Trophoblast cell (in vitro differentiated cells and primary cell): ENCODE measurements around the gene GET4.

Source experiments
- DNase-seq, 2 donors: peaks; one replicate each; pipeline ENCODE4 v3.0.0-alpha.2; 2016
- H2AFZ ChIP-seq: 2 replicates; pipeline ENCODE4 v1.6.1; 2013; ENCODE audit warnings: low read length, moderate library complexity, mild to moderate bottlenecking; ENCODE audit not compliant: insufficient read depth, poor library complexity
- H2AK5ac ChIP-seq: 2 replicates; pipeline ENCODE4 v1.6.1; 2013; ENCODE audit warnings: mild to moderate bottlenecking, low read length
- H2BK120ac ChIP-seq: 2 replicates; pipeline ENCODE4 v1.6.1; 2013; ENCODE audit warnings: low read length, mild to moderate bottlenecking, moderate library complexity; ENCODE audit not compliant: insufficient read depth, poor library complexity
- H2BK12ac ChIP-seq: 2 replicates; pipeline ENCODE4 v1.6.1; 2013; ENCODE audit warnings: mild to moderate bottlenecking, low read length, moderate library complexity
- H2BK5ac ChIP-seq: 2 replicates; pipeline ENCODE4 v1.6.1; 2013; ENCODE audit warnings: low read length, low read depth, moderate library complexity, mild to moderate bottlenecking; ENCODE audit not compliant: poor library complexity
- H3K14ac ChIP-seq: 2 replicates; pipeline ENCODE4 v1.6.1; 2013; ENCODE audit warnings: mild to moderate bottlenecking, low read length
- H3K18ac ChIP-seq: 2 replicates; pipeline ENCODE4 v1.6.1; 2013; ENCODE audit warnings: mild to moderate bottlenecking, low read length
- H3K23ac ChIP-seq: 2 replicates; pipeline ENCODE4 v1.6.1; 2013; ENCODE audit warnings: low read length
- H3K27ac ChIP-seq: 2 replicates; pipeline ENCODE4 v1.5.1; 2013; ENCODE audit warnings: low read depth, mild to moderate bottlenecking, inconsistent platforms, low read length, moderate library complexity
- H3K27me3 ChIP-seq: 2 replicates; pipeline ENCODE4 v1.6.1; 2013; ENCODE audit warnings: inconsistent platforms, mild to moderate bottlenecking, low read length, moderate library complexity; ENCODE audit not compliant: insufficient read depth
- H3K36me3 ChIP-seq, 2 experiments: 1 replicate in 1 of 2; 2 replicates in 1 of 2; pipeline ENCODE4 v1.6.1; 2013; ENCODE audit warnings: low read length in 2 of 2, mild to moderate bottlenecking in 2 of 2, moderate library complexity in 1 of 2; ENCODE audit not compliant: insufficient read depth in 2 of 2, control insufficient read depth in 1 of 2
- H3K4ac ChIP-seq: 2 replicates; pipeline ENCODE4 v1.6.1; 2013; ENCODE audit warnings: low read depth, mild to moderate bottlenecking, low read length, moderate library complexity
- H3K4me1 ChIP-seq, 2 experiments: 1 replicate in 1 of 2; 2 replicates in 1 of 2; pipeline ENCODE4 v1.6.1; 2013; ENCODE audit warnings: low read length in 2 of 2, mild to moderate bottlenecking in 2 of 2, moderate library complexity in 1 of 2; ENCODE audit not compliant: insufficient read depth in 2 of 2, control insufficient read depth in 1 of 2
- H3K4me2 ChIP-seq: 2 replicates; pipeline ENCODE4 v1.6.1; 2013; ENCODE audit warnings: inconsistent platforms, mild to moderate bottlenecking, low read length, moderate library complexity
- H3K4me3 ChIP-seq: 2 replicates; pipeline ENCODE4 v1.5.1; 2013; ENCODE audit warnings: mild to moderate bottlenecking, low read depth, low read length, inconsistent platforms
- H3K79me1 ChIP-seq: one replicate; pipeline ENCODE4 v1.6.1; 2013; ENCODE audit warnings: low read length
- H3K79me2 ChIP-seq: 2 replicates; pipeline ENCODE4 v1.6.1; 2013; ENCODE audit warnings: low read length, mild to moderate bottlenecking; ENCODE audit not compliant: control insufficient read depth, insufficient read depth, poor library complexity
- H3K9ac ChIP-seq: 2 replicates; pipeline ENCODE4 v1.6.1; 2013; ENCODE audit warnings: mild to moderate bottlenecking, low read length
- H3K9me3 ChIP-seq: 2 replicates; pipeline ENCODE4 v1.6.1; 2013; ENCODE audit warnings: low read depth, mild to moderate bottlenecking, control low read depth, inconsistent platforms, low read length; ENCODE audit not compliant: insufficient read depth
- H4K12ac ChIP-seq: 2 replicates; pipeline ENCODE4 v1.6.1; 2013; ENCODE audit warnings: low read depth, mild to moderate bottlenecking, low read length, moderate library complexity
- H4K8ac ChIP-seq: 2 replicates; pipeline ENCODE4 v1.6.1; 2013; ENCODE audit warnings: low read depth, mild to moderate bottlenecking, low read length, moderate library complexity
- H4K91ac ChIP-seq: one replicate; pipeline ENCODE4 v1.6.1; 2013; ENCODE audit warnings: low read depth, mild to moderate bottlenecking, low read length, moderate library complexity
- WGBS: extraction: QIAGEN DNeasy Blood & Tissue Kit; methylation state at CpG from one replicate; pipeline ENCODE4 v1.1.7; 2013; ENCODE audit warnings: missing lambda C conversion rate; ENCODE audit not compliant: insufficient read length, insufficient coverage; ENCODE audit errors: extremely low coverage; 5-methylcytosine and 5-hydroxymethylcytosine counted together

GET4 gene

DNA sequence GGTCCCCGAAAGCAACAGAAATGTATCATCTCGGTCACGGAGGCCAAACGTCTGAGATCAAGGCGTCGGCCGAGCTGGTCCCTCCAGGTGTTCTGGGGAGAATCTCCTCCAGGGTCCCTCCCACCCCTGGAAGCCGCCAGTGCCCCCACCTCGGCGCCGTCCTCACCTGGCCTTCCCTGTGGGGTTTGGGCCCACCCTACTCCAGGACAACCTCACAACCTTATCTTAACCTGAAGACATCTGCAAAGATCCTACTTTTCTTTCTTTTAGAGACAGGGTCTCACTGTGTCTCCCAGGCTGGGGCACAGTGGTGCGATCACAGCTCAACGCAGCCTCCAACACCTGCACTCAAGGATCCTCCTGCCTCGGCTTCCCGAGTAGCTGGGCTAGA, 44.7 kb downstream of the GET4 start:
- whole genome bisulfite sequencing = no CpG with 5 or more reads among the region's 15 CpGs
- Histone ChIP-seq H3K4me1 (peaks cover 2 to 6% of the 10 kb centered on the region in 2 experiments), H3K9ac (no peak overlapping the region), H2BK5ac (no peak overlapping the region), H3K18ac (no peak overlapping the region), H3K4ac (no peak overlapping the region), H2BK120ac (no peak overlapping the region), H2AK5ac (no peak overlapping the region), H3K14ac (no peak overlapping the region), H2AFZ (no peak overlapping the region), H3K23ac (no peak overlapping the region), H3K27ac (no peak overlapping the region), H3K9me3 (no peaks in the 10 kb centered on the region), H2BK12ac (no peak overlapping the region), H4K12ac (no peak overlapping the region), H3K36me3 (no peaks in the 10 kb centered on the region), H3K4me2 (no peak overlapping the region), H3K27me3 (no peaks in the 10 kb centered on the region), H4K91ac (no peak overlapping the region), H3K4me3 (no peak overlapping the region), H3K79me2 (no peaks in the 10 kb centered on the region), H4K8ac (no peak overlapping the region), H3K79me1 (no peaks in the 10 kb centered on the region)
- DNase-seq = no peak

DNA sequence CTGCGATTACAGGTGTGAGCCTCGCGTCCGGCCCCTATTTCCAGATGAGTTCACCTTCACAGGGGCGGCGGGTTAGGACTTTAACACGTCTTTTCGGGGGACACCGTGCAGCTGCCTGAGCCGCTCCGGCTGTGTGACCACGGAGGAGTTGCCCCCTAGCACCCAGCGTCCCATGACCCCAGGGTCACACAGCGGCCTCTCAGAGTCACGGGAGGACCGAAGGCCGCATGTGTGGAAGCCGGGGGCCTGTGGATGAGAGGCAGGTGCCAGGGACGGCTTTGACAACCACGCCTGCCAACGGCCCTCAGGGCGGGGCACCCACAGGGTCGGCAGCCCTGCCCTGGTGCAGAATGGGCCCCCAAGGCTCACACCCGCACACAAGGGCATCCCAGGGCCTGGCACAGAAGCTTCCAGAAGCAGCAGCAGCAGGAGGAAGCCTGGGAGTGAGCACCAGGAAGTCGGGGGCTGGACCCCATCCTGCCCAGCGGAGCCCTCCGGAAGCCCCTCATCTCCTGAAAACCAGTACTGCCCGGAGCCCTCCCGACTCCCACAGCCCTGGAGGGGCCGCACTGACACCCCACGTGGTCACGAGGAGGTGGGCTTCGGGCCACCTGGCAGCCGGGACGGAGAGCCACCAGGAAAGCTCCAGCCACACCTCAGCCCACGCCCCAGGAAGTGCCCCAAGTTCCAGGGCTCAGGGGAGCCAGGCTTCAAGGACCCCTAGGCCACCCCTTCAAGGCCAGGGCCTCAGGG, 45.4 kb downstream of the GET4 start:
- Histone ChIP-seq H3K18ac (no peak overlapping the region), H2AFZ (no peak overlapping the region), H2BK5ac (no peak overlapping the region), H4K12ac (no peak overlapping the region), H3K4me2 (no peak overlapping the region), H4K91ac (no peak overlapping the region), H3K79me2 (no peaks in the 10 kb centered on the region), H3K27me3 (no peaks in the 10 kb centered on the region), H3K4me3 (no peak overlapping the region), H3K36me3 (no peaks in the 10 kb centered on the region), H3K23ac (no peak overlapping the region), H3K9me3 (no peaks in the 10 kb centered on the region), H3K14ac (no peak overlapping the region), H3K4ac (no peak overlapping the region), H2BK12ac (no peak overlapping the region), H4K8ac (no peak overlapping the region), H3K79me1 (no peaks in the 10 kb centered on the region), H2AK5ac (no peak overlapping the region), H3K27ac (no peak overlapping the region), H2BK120ac (no peak overlapping the region), H3K4me1 (peaks cover 2 to 6% of the 10 kb centered on the region in 2 experiments), H3K9ac (no peak overlapping the region)
- no peak for DNase-seq
- no CpG with 5 or more reads among the region's 36 CpGs for WGBS

DNA sequence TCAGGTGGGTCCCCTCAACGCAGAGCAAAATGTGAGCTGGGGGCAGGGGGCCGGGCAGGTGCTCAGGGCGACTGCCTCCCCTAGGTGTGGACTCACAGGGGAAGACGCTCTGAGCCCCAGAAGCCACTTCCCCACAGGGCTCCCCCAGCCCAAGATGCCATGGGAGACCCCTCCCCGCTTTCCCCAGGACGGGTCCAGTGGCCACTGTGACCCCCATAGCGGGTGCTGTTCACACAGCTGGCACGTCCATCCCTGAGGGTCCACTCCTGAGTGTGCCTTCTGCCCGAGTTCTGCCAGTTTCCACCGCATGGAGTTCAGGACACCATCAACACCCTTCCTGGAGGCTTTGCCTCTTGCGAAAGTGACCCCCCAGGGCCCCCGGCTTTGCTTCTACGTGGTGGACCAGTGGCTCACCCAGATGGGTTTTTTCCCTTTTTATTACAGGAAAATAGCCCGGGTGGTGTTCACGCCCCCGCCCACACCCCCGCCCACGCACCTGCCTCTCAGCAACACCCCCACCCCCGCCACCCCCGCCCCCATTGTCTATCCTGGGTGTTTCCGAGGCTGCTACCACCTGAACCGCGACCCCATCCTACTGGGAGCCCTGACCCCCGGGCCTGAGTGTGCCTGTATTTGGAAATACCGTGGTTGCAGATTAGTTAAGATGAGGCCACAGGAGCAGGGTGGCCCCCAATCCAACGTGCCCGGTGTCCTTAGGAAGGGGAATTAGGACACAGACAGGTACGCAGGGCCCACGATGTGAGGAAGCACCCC, 46.2 kb downstream of the GET4 start:
- no peak overlapping the region for H2BK120ac ChIP-seq
- no peak overlapping the region for H3K4me2 ChIP-seq
- WGBS = no CpG with 5 or more reads among the region's 29 CpGs
- no peaks in the 10 kb centered on the region for H3K27me3 ChIP-seq
- no peak overlapping the region for H2AK5ac ChIP-seq
- H4K91ac ChIP-seq = no peak overlapping the region
- H2AFZ ChIP-seq = no peak overlapping the region
- no peaks in the 10 kb centered on the region for H3K79me1 ChIP-seq
- H3K14ac ChIP-seq = no peak overlapping the region
- no peak overlapping the region for H4K12ac ChIP-seq
- H3K9me3 ChIP-seq = no peaks in the 10 kb centered on the region
- no peak overlapping the region for H3K9ac ChIP-seq
- no peak overlapping the region for H2BK12ac ChIP-seq
- no peak overlapping the region for H3K4me3 ChIP-seq
- H3K4me1 ChIP-seq = peaks cover 2 to 6% of the 10 kb centered on the region in 2 experiments
- H3K27ac ChIP-seq = no peak overlapping the region
- DNase-seq = no peak
- H4K8ac ChIP-seq = no peak overlapping the region
- H2BK5ac ChIP-seq = no peak overlapping the region
- no peak overlapping the region for H3K4ac ChIP-seq
- H3K23ac ChIP-seq = no peak overlapping the region
- H3K36me3 ChIP-seq = no peaks in the 10 kb centered on the region
- no peaks in the 10 kb centered on the region for H3K79me2 ChIP-seq
- H3K18ac ChIP-seq = no peak overlapping the region

DNA sequence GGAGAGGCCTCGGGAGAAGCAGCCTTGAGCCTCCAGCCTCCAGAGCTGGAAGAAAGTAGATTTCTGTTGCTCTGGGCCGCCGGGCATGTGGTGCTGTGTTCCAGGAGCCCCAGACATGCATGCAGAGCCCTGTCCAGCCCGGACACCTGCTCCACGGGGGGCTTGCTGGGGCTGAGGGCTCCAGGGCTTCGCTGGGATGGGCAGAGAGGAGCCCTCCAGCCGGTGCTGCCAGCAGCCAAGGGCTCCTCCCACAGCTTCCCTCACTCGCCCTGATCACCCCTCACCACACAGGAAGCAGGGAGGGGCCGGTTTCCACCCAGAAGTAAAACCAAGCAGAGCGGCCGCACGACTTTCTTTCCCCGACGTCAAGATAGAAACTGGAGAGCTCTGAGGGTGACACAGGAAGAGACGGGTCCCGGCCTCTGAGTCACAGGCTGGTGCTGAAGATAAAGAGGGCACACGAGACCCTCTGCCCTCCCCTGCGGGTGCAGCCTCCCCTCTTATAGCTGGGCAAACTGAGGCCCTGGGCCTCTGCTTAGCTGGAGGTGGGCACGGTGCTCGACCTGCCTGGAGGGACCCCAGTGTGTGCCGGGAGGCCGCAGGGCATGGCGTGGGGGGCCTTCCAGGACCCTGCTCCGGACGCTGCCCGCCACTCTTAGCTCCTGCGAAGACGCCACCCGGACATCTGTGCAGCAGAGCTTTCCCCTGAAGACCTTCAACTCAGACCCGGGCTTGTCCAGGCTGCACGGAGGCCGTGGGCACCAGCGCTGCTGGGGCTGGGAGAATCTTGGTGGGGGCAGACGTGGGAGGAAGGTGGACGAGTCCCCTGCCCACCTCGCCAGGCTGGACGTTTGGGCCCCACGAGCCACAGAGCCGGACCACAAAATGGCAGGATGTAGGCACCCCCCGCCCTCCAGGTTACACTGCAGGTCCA, 47.0 kb downstream of the GET4 start:
- no peak overlapping the region for H3K14ac ChIP-seq
- H3K79me1 ChIP-seq = no peaks in the 10 kb centered on the region
- H3K4ac ChIP-seq = no peak overlapping the region
- no peak overlapping the region for H4K12ac ChIP-seq
- H4K8ac ChIP-seq = no peak overlapping the region
- no peak overlapping the region for H3K18ac ChIP-seq
- H3K27ac ChIP-seq = no peak overlapping the region
- no peak overlapping the region for H3K4me3 ChIP-seq
- no CpG with 5 or more reads among the region's 40 CpGs for WGBS
- H2BK12ac ChIP-seq = no peak overlapping the region
- no peak overlapping the region for H3K23ac ChIP-seq
- no peaks in the 10 kb centered on the region for H3K27me3 ChIP-seq
- no peak overlapping the region for H2AK5ac ChIP-seq
- DNase-seq = peak in 1 of 2 donors; percentile 48
- no peak overlapping the region for H3K9ac ChIP-seq
- H3K79me2 ChIP-seq = no peaks in the 10 kb centered on the region
- H2BK5ac ChIP-seq = no peak overlapping the region
- peak overlapping the region; percentile 7 for H4K91ac ChIP-seq
- no peak overlapping the region for H3K4me2 ChIP-seq
- peak overlapping the region; percentile 8 for H2AFZ ChIP-seq
- H3K4me1 ChIP-seq = peaks cover 2 to 6% of the 10 kb centered on the region in 2 experiments
- no peaks in the 10 kb centered on the region for H3K9me3 ChIP-seq
- H3K36me3 ChIP-seq = no peaks in the 10 kb centered on the region
- H2BK120ac ChIP-seq = no peak overlapping the region
